GDM1 (cell line): Measurements from ENCODE around the gene UBE2E1.
"Not testable (repeated sequence)": the region's sequence is repeated elsewhere in the genome, so short reads cannot be mapped to it uniquely, and the experiment has no call there.

ENCODE experiments used
- DNase-seq: peaks from one replicate; lab custom pipeline; 2025; lab: John Stamatoyannopoulos, UW

The UBE2E1 gene

DNA sequence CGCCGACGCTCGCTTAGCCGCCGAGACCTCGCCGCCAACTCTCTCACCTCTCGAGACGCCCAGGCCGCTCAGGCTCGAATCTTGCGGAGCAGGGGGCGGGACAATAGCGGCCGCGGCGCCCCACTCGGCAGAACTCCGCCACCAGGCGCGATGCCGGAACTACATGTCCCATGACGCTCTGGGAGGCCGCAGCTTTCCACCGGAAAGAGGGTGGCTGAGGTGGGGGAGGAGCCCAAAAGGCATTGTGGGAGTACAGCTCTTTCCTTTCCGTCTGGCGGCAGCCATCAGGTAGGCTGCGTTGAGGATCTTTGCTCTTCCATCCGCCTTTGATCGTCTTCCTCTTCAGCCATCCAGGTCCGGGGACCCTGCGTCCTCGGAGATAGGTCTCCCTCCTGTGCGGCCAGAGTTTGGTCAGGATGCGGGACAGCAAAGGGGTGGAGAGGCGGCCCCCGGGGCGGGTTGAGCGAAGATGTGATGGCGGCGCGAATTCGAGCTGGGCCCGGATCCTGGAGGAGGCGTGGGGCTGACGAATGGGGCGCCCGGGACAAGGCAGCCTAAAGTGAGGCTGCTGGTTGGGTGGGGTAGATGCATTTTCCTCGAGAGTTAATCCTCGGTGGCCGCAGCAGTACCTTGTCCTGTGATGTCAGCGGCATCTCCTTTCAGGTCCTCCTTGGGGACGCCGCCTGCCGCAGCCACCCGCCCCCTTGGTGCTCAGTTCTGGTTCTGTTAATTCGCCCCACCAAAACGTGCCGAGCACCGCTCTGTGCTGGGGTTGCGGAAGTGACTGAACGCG lies 111.3 kb downstream of the UBE2E1 start, which contains the start of the genes NKIRAS1 and RPL15:
Gene NKIRAS1 (minus strand): TSS at position 105 of the 793 bp plus-strand sequence. CDS start 6,086 bp downstream, outside the sequence.
Gene RPL15 (plus strand): TSS at position 247 of the 793 bp plus-strand sequence. CDS start 728 bp downstream, outside the sequence.
- DNase-seq: peak; percentile 96

DNA sequence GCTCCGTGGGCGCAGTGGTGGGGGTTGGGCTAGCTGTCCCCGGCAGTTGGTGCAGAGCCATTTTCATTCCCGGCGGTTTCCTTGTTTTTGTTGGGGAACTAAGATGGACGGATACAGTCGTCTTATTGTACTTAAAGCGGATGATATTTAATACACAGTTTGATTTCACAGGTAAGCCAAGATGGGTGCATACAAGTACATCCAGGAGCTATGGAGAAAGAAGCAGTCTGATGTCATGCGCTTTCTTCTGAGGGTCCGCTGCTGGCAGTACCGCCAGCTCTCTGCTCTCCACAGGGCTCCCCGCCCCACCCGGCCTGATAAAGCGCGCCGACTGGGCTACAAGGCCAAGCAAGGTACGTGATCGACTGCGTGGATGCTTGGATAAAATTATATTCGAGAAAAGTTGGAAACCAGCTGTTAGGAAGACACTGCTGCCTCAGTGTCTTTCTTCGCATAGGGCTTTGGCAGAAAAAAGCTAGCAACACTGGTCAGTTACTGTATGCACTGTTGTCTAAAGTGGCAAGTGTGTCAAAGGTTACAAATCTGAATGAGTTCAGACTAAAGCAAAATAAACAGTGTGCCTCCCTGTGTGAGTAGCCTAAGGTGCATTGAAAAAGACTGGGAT lies 112.0 kb downstream of the UBE2E1 start:
- peak; percentile 34 for DNase-seq

DNA sequence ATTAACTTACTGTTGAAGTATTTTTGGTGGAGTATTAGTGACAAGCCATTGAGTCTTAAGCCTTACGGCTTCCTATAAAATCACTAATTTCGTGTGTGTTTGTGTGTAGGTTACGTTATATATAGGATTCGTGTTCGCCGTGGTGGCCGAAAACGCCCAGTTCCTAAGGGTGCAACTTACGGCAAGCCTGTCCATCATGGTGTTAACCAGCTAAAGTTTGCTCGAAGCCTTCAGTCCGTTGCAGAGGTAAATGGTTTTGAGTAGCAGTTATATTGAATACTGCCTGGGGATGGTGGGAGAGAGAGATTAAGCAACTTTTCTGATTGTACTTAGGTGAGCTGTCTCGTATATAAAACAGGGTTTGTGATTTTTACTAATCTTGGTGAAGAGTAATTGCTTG lies 112.6 kb downstream of the UBE2E1 start:
- DNase-seq: not testable (repeated sequence)

DNA sequence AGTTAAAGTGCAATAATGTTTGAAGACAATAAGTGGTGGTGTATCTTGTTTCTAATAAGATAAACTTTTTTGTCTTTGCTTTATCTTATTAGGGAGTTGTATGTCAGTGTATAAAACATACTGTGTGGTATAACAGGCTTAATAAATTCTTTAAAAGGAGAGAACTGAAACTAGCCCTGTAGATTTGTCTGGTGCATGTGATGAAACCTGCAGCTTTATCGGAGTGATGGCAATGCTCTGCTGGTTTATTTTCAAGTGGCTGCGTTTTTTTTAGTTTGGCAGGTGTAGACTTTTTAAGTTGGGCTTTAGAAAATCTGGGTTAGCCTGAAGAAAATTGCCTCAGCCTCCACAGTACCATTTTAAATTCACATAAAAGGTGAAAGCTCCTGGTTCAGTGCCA lies 113.9 kb downstream of the UBE2E1 start:
- DNase-seq: no peak

DNA sequence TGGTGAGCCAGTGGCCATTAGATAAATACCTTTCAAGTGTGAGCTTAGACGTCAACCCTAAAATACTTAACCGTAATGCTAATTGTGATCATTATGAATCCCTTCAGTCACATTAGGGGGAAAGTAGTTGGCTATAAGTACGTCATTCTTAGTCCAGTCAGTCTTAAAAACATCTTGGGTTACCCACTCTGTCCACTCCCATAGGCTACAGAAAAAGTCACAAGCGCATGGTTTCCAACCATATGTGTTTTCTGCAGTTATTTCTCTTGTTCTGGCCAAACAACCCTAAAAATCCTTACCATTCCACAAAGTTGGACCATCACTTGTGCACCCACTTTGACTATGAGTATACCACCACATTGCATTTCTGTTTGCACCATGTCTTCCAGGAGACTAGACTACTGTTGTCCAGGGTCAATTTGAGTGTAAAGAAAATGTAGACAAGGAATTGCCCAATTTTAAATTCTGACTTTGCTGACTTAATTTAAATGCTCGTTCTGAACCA lies 114.4 kb downstream of the UBE2E1 start:
- no peak for DNase-seq

DNA sequence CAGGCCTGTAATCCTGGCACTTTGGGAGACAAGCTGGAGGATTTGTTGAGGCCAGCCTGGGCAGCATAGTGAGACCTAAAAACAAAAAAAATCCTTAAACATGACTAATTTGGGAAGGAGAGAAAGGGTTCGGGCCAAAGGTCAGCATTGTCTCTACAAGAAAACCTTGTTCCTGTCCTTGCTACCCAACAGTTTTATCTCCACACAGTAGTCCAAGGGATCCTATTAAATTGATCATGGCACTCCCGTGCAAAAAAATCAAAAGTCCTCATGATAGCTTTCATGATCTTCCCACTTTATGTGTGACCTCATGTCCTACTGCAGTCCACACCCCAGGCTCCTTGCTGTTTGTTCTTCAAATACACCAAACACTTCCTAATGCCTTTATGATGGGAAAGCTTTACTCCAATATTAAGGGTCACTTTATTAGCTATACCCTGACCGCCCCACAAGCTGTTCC lies 115.3 kb downstream of the UBE2E1 start:
- no peak for DNase-seq

DNA sequence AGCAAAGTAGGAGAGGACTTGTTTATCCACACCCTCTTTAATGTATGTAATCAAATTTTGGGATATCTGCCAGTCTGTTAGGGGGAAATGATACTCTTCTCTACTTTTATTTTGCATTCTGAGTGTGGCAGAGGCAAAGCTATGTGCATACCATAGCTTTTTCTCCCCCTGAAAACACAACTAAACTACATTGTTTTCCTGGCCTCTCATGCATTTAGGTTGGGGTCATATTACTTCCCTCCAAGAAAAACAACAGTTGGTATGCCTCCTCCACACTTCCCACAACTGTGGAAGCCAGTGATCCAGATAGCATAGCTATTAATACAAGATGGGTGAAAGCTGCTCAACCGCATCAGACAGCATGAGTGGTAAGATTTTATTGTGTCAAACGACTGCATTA lies 118.0 kb downstream of the UBE2E1 start:
- no peak for DNase-seq

DNA sequence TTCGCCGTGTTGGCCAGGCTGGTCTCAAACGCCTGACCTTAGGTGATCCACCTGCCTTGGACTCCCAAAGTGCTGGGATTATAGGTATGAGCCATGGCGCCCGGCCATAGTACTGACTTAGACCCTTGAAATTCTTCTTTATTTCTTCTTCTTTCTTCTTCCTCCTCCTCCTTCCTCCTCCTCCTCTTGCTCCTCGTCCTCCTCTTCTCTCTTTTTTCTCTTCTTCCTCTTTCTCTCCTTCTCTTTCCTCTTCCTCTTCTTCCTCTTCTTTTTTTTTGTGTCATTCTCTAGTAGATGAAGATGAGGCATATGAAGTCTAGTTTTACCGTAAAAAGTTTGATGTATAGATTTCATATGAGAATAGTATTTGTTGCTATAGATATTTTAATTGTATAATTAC lies 120.5 kb downstream of the UBE2E1 start:
- DNase-seq: no peak

DNA sequence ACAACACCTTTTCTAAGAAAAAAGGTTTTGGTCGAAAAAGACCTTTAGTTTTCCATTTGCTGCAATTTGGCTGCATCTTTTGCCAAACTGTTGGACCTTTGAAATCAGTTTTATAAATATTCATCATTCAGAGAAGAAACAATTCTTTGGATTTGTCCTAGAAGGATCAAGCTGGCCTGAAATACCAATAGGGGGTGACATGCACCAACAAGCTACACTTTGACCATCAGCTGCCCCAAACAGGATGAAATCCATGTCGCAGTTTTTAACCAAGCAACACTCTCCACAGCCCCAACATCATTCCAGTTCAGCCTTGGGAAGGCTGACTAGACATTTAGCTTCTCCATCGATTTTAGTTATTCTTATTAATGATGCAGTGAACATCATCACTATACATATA lies 121.0 kb downstream of the UBE2E1 start:
- no peak for DNase-seq

DNA sequence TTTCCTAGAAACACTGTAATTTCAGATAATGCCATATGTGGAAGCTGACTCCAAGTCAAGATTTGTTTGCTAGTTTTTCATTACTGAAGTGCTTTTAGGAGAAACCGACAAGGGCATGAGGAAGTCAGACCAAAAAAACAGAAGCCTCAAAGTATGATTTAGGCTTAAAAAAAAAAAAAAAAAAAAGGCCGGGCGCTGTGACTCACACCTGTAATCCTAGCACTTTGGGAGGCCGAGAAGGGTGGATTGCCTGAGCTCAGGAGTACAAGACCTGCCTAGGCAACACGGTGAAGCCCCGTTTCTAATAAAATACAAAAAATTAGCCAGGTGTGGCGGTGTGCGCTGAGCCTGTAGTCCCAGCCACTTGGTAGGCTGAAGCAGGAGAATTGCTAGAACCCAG lies 122.8 kb downstream of the UBE2E1 start:
- no peak for DNase-seq

DNA sequence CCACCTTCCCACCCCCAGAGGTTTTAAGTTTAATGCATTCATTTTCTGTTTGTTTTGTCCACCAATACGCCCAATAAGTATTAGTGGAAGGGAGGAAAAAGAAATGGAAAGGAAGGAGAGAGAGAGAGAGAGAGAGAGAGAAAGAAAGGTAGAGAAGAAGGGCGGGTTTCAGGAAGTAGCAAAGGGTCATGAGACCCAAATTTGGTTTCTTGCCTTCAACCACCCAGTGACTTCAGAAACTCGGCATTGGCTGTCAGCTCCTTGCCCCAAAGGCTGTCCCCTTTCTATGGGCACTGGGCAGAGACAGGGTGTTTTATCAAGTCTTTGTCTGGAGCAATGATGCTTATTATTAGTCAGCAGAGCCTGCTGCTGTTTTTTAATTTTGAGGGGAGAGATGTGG lies 125.8 kb downstream of the UBE2E1 start:
- no peak for DNase-seq

DNA sequence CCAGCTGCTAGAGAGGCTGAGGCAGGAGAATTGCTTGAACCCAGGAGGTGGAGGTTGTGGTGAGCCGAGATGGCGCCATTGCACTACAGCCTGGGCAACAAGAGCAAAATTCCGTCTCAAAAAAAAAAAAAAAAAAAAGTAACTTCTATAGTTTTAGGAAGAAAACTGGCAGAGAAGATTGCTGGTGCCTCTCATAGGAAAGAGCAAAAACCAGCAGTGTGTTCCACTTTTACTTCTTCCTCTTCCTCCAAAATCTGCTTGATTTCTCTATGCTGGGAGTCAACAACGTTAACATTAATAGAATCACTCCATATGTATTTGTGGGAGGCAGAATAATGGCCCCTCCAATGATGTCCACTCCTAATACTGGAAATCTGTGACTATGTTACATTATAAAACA lies 126.8 kb downstream of the UBE2E1 start:
- no peak for DNase-seq

DNA sequence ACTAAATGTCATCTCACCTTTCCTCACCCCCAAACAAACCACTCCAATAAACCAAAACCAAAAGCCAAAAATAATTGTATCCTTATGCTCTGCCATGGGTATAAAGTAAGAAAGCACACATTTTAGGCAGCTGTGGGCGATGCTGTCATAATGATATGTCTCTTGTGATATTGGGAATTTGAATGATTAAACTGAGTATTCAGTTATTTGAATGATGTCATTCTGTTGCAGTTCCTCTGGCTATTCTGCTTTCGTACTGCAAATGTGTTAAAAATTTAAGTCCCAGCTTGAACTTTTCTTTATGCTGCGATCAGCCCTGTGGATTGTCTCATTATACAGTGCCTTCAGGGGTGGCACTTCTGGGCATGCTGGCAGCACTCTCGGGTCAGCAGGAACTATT lies 128.5 kb downstream of the UBE2E1 start:
- DNase-seq: no peak

DNA sequence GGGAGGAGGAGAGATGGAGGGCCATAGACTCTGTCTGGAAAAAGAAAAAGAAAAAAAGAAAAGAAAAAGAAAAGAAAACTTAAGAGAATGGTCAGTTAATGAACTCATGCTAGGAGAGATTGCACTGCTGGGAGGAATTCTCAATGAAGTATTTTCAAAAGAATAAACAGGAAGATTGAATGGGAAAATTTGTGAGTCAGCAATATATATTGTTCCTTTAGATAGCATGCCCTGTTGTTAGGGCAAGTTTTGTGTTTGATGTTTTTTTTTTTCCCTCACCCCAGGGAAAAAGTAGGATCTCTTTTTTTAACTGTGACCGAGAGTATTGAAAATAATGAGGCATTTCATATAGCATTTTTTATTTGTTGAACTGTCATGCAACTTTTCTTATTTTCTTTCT lies 131.5 kb downstream of the UBE2E1 start:
- no peak for DNase-seq

DNA sequence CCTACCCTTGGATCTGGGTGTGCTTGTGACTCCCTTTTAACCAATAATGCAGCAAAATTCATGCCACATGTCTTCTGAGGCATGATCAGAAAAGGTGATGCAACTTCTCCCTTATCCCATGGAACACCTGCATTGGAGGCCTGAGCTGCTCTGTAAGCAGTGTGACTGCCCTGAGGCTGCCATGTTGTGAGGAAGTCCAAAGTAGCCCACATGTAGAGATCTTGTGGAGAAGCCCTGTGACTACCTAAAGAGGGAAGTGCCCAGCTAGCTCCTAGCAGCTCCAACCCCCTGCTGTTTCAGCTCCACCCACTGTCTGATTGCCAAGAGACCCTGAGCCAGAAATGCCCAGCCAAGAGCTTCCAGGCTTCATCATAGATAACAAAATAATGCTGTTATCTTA lies 132.9 kb downstream of the UBE2E1 start:
- DNase-seq: no peak

DNA sequence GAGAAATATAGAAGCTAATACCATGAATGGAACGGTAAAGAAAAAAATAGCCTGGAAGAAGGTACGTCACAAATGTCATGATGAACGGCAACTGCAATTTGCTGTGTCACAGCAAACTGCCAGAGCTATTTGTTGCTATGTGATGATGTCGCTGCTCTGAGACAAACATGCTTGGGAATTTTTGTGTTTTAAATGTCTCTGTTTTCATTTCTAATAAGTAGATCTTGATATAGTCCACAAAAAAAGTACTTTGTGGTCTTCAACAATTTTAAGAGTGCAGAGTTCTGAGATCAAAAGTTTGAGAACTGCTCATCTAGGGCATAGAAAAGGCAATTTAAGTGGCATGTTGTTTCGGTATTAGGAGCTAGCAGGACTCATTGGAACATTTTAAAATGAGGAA lies 135.0 kb downstream of the UBE2E1 start:
- DNase-seq: no peak
